NCI-H1417 treated with DMSO at 0.1 percent for 48 hours (cell line): Measurements from ENCODE around the gene OXNAD1.

ENCODE experiments used
- DNase-seq: peaks from one replicate; lab custom pipeline; 2025; lab: John Stamatoyannopoulos, UW

OXNAD1 gene

GRCh38 chr3:16264708-16265454 lies at the start of gene OXNAD1, which contains the start of gene DPH3:
TSS of gene OXNAD1 (plus strand) at chr3:16265212. CDS start at chr3:16270953, 5,741 bp downstream.
TSS of gene DPH3 (minus strand) at chr3:16264943. CDS start at chr3:16264876, 67 bp downstream.
- peak; percentile 65 for DNase-seq

GRCh38 chr3:16216373-16216935 lies 48.6 kb upstream of the OXNAD1 start:
- DNase-seq, result no peak

GRCh38 chr3:16219777-16220176 lies 45.2 kb upstream of the OXNAD1 start:
- DNase-seq, result no peak

- DNase-seq, result no peak
These were observed 43.0 kb upstream of the OXNAD1 start for GRCh38 chr3:16221990-16222389.

GRCh38 chr3:16222547-16222946 lies 42.5 kb upstream of the OXNAD1 start:
- DNase-seq, result no peak

- DNase-seq, result no peak
These were observed 40.7 kb upstream of the OXNAD1 start for GRCh38 chr3:16224325-16224724.

GRCh38 chr3:16227566-16227965 lies 37.4 kb upstream of the OXNAD1 start:
- no peak for DNase-seq

GRCh38 chr3:16229681-16230080 lies 35.3 kb upstream of the OXNAD1 start:
- no peak for DNase-seq

- no peak for DNase-seq
These were observed 33.0 kb upstream of the OXNAD1 start for GRCh38 chr3:16231983-16232382.

GRCh38 chr3:16233806-16234205 lies 31.2 kb upstream of the OXNAD1 start:
- DNase-seq, result no peak

- DNase-seq, result no peak
These were observed 30.7 kb upstream of the OXNAD1 start for GRCh38 chr3:16234281-16234680.

- DNase-seq, result no peak
These were observed 28.9 kb upstream of the OXNAD1 start for GRCh38 chr3:16236030-16236639.

GRCh38 chr3:16236856-16237393 lies 28.1 kb upstream of the OXNAD1 start:
- no peak for DNase-seq

- no peak for DNase-seq
These were observed 25.8 kb upstream of the OXNAD1 start for GRCh38 chr3:16239086-16239770.

GRCh38 chr3:16239780-16240179 lies 25.2 kb upstream of the OXNAD1 start:
- no peak for DNase-seq

- no peak for DNase-seq
These were observed 24.6 kb upstream of the OXNAD1 start for GRCh38 chr3:16240229-16241023.

GRCh38 chr3:16241225-16241624 lies 23.8 kb upstream of the OXNAD1 start:
- DNase-seq, result no peak

GRCh38 chr3:16242177-16242576 lies 22.8 kb upstream of the OXNAD1 start:
- no peak for DNase-seq

- DNase-seq, result no peak
These were observed 21.1 kb upstream of the OXNAD1 start for GRCh38 chr3:16243706-16244490.

GRCh38 chr3:16245609-16246008 lies 19.4 kb upstream of the OXNAD1 start:
- DNase-seq, result no peak
